GM23248 (cell line): ENCODE data around the gene CAMKMT. TPM values are rescaled to one million over a fixed set of nuclear protein-coding genes. Genes with fewer than 3 reads are reported as not detected.

Experiments
- DNase-seq: peaks from one replicate; pipeline ENCODE4 v3.0.0-alpha.2; 2015
- H2AFZ ChIP-seq: fragments of 200-600 bp; sonication (generic); 2 replicates; pipeline ENCODE4 v1.6.1; 2016; ENCODE audit warnings: antibody characterized with exemption
- H3F3A ChIP-seq: fragments of 200-600 bp; sonication (generic); 2 replicates; pipeline ENCODE4 v1.6.1; 2016; ENCODE audit warnings: mild to moderate bottlenecking, antibody characterized with exemption, mixed run types; ENCODE audit not compliant: insufficient read depth
- H3K27ac ChIP-seq: fragments of 200-600 bp; sonication (generic); 2 replicates; pipeline ENCODE4 v1.5.1; 2016; ENCODE audit warnings: mild to moderate bottlenecking
- H3K27me3 ChIP-seq: fragments of 200-600 bp; sonication (generic); replicated peaks from 2 replicates; pipeline ENCODE4 v1.6.1; 2016; ENCODE audit warnings: mild to moderate bottlenecking; ENCODE audit not compliant: insufficient read depth
- H3K36me3 ChIP-seq: fragments of 200-600 bp; sonication (generic); 2 replicates; pipeline ENCODE4 v1.6.1; 2016; ENCODE audit warnings: low read depth, mild to moderate bottlenecking
- H3K4me1 ChIP-seq: fragments of 200-600 bp; sonication (generic); 2 replicates; pipeline ENCODE4 v1.6.1; 2016; ENCODE audit warnings: mild to moderate bottlenecking; ENCODE audit not compliant: insufficient read depth
- H3K4me2 ChIP-seq: fragments of 200-600 bp; sonication (generic); one replicate; pipeline ENCODE4 v1.6.1; 2016; ENCODE audit warnings: mild to moderate bottlenecking; ENCODE audit not compliant: unreplicated experiment
- H3K4me3 ChIP-seq: fragments of 200-600 bp; sonication (generic); 2 replicates; pipeline ENCODE4 v1.5.1; 2016; ENCODE audit warnings: mild to moderate bottlenecking
- H3K79me2 ChIP-seq: fragments of 200-600 bp; sonication (generic); 2 replicates; pipeline ENCODE4 v1.6.1; 2016; ENCODE audit warnings: mild to moderate bottlenecking; ENCODE audit not compliant: insufficient read depth
- H3K9ac ChIP-seq: fragments of 200-600 bp; sonication (generic); 2 replicates; pipeline ENCODE4 v1.6.1; 2016; ENCODE audit warnings: mild to moderate bottlenecking
- H3K9me2 ChIP-seq: fragments of 200-600 bp; sonication (generic); 2 replicates; pipeline ENCODE4 v1.6.1; 2016; ENCODE audit warnings: mixed run types, mild to moderate bottlenecking, moderate library complexity; ENCODE audit not compliant: insufficient read depth
- H3K9me3 ChIP-seq: fragments of 200-600 bp; sonication (generic); one replicate; pipeline ENCODE4 v1.6.1; 2017; ENCODE audit warnings: low read depth
- H4K20me1 ChIP-seq: fragments of 200-600 bp; sonication (generic); 2 replicates; pipeline ENCODE4 v1.6.0; 2016; ENCODE audit not compliant: insufficient read depth
- EZH2 ChIP-seq: fragments of 200-600 bp; sonication (generic); IDR thresholded peaks from 2 replicates; pipeline ENCODE4 v1.6.1; 2018; ENCODE audit warnings: antibody characterized with exemption, mild to moderate bottlenecking; ENCODE audit not compliant: insufficient read depth, poor library complexity, severe bottlenecking
- EZH2phosphoT487 ChIP-seq: fragments of 200-600 bp; sonication (generic); IDR thresholded peaks from 2 replicates; pipeline ENCODE4 v1.6.1; 2018; ENCODE audit warnings: antibody characterized with exemption, moderate library complexity, mild to moderate bottlenecking, low read depth; ENCODE audit not compliant: insufficient read depth
- WGBS, 2 experiments: methylation state at CpG; one replicate each; pipeline ENCODE4 v1.1.6; 2015 to 2017; ENCODE audit warnings: low lambda C conversion rate in 2 of 2, low coverage in 1 of 2; ENCODE audit errors: missing lambda C conversion rate in 2 of 2; 5-methylcytosine and 5-hydroxymethylcytosine counted together
- in situ Hi-C: fragments of 300-500 bp; cut with MboI; formaldehyde crosslinking; loops from 2 replicates; pipeline ENCODE4 v1.15.0; 2020
- polyA plus RNA-seq: library from polyadenylated mRNA; unstranded; fragments of >200 nt; fragmentation: Nextera tagmentation; extraction: Ambion mirVana; gene quantifications from 2 replicates; pipeline ENCODE4 v1.2.1, GENCODE V29; 2016
- total RNA-seq: library from RNA; depleted of rRNA; stranded (reverse); fragments of >200 nt; shearing (Covaris generic); gene quantifications from 2 replicates; pipeline ENCODE4 v1.2.3, GENCODE V29; 2014

CAMKMT gene
- total and polyA plus RNA-seq, 2 experiments from 2014 or later: 3.1 to 6.9 TPM

- in situ Hi-C loops: no loop called here
- H3K4me2 ChIP-seq: peak overlapping the region; percentile 75
- no peaks in the 10 kb centered on the region for H3K79me2 ChIP-seq
- no peaks in the 10 kb centered on the region for H3K36me3 ChIP-seq
- H3K4me1 ChIP-seq: peaks cover 42% of the 10 kb centered on the region
- H3K27ac ChIP-seq: peak overlapping the region; percentile 29
- H3K4me3 ChIP-seq: peak overlapping the region; percentile 38
- H3K9ac ChIP-seq: no peak overlapping the region; the same call in 1 of the 2 replicates
- H3K9me3 ChIP-seq: no peaks in the 10 kb centered on the region
- TF ChIP-seq EZH2phosphoT487: no peak
- no peak for TF ChIP-seq EZH2
- DNase-seq: peak; percentile 73
- WGBS, 2 experiments: 62% methylated on average over 2 of the region's 2 CpGs
- no peaks in the 10 kb centered on the region for H3K9me2 ChIP-seq
- no peaks in the 10 kb centered on the region for H3K27me3 ChIP-seq
- peaks cover 30% of the 10 kb centered on the region for H3F3A ChIP-seq
- H4K20me1 ChIP-seq: no peaks in the 10 kb centered on the region
- H2AFZ ChIP-seq: peak overlapping the region; percentile 19; the same call in 1 of the 2 replicates
These were observed 216.8 kb downstream of the CAMKMT start for GRCh38 chr2:44578471-44579093.

- no peak overlapping the region for H2AFZ ChIP-seq
- H3K27ac ChIP-seq: peak overlapping the region; percentile 29; the same call in 1 of the 2 replicates
- WGBS, 2 experiments: 63 to 76% methylated on average over 6 of the region's 6 CpGs
- no peaks in the 10 kb centered on the region for H3K9me3 ChIP-seq
- H3F3A ChIP-seq: peaks cover 30% of the 10 kb centered on the region
- H3K4me2 ChIP-seq: peak overlapping the region; percentile 75
- peaks cover 42% of the 10 kb centered on the region for H3K4me1 ChIP-seq
- no peaks in the 10 kb centered on the region for H3K27me3 ChIP-seq
- TF ChIP-seq EZH2phosphoT487 (no peak), EZH2 (no peak)
- peak; percentile 16 for DNase-seq
- no peaks in the 10 kb centered on the region for H3K36me3 ChIP-seq
- no peaks in the 10 kb centered on the region for H3K9me2 ChIP-seq
- H3K4me3 ChIP-seq: no peak overlapping the region
- no peaks in the 10 kb centered on the region for H3K79me2 ChIP-seq
- in situ Hi-C loops: no loop called here
- H4K20me1 ChIP-seq: no peaks in the 10 kb centered on the region
- no peak overlapping the region for H3K9ac ChIP-seq
These were observed 217.5 kb downstream of the CAMKMT start for GRCh38 chr2:44579115-44579836.

- peak; percentile 26 for DNase-seq
- Histone ChIP-seq H3K9me3 (no peaks in the 10 kb centered on the region), H3K36me3 (no peaks in the 10 kb centered on the region), H3K4me3 (no peak overlapping the region), H3K27ac (no peak overlapping the region), H3K4me1 (peaks cover 42% of the 10 kb centered on the region), H3K27me3 (no peaks in the 10 kb centered on the region), H3K9ac (no peak overlapping the region), H4K20me1 (no peaks in the 10 kb centered on the region), H3K9me2 (no peaks in the 10 kb centered on the region), H3K79me2 (no peaks in the 10 kb centered on the region), H3K4me2 (peak overlapping the region; percentile 75), H2AFZ (no peak overlapping the region), H3F3A (peaks cover 30% of the 10 kb centered on the region)
- 72 to 76% methylated on average over 2 of the region's 2 CpGs for WGBS, 2 experiments
- in situ Hi-C loops: no loop called here
- TF ChIP-seq EZH2phosphoT487: no peak
- TF ChIP-seq EZH2: no peak
These were observed 218.1 kb downstream of the CAMKMT start for GRCh38 chr2:44579837-44580230.

GRCh38 chr2:44580875-44581515 is 219.2 kb downstream of the CAMKMT start:
- H3K4me2 ChIP-seq: no peak overlapping the region
- no peaks in the 10 kb centered on the region for H3K9me3 ChIP-seq
- H3K27me3 ChIP-seq: no peaks in the 10 kb centered on the region
- WGBS, 2 experiments: 65 to 67% methylated on average over 3 of the region's 3 CpGs
- H3K4me3 ChIP-seq: no peak overlapping the region
- H3K4me1 ChIP-seq: peaks cover 42% of the 10 kb centered on the region
- no peak for DNase-seq
- in situ Hi-C loops: no loop called here
- no peak overlapping the region for H2AFZ ChIP-seq
- H3K36me3 ChIP-seq: no peaks in the 10 kb centered on the region
- no peaks in the 10 kb centered on the region for H4K20me1 ChIP-seq
- H3K9me2 ChIP-seq: no peaks in the 10 kb centered on the region
- peaks cover 30% of the 10 kb centered on the region for H3F3A ChIP-seq
- no peaks in the 10 kb centered on the region for H3K79me2 ChIP-seq
- H3K27ac ChIP-seq: no peak overlapping the region
- TF ChIP-seq EZH2phosphoT487 (no peak), EZH2 (no peak)
- H3K9ac ChIP-seq: no peak overlapping the region
